ENCODE results near the gene VASH2.
"Not testable (repeated sequence)": the region's sequence is repeated elsewhere in the genome, so short reads cannot be mapped to it uniquely, and the experiment has no call there.

DNA sequence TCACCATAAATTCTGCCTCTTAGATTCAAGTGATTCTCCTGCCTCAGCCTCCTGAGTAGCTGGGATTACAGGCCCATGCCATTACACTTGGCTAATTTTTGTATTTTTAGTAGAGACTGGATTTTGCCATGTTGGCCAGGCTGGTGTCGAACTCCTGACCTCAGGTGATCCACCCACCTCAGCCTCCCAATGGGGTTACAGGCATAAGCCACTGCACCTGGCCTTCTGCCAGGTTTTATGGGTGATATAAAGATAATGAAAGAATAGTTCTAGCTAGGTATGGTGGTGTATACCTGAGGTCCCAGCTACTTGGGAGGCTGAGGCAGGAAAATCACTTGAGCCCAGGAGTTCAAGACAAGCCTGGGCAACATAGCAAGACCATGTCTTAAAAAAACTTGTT lies 14.7 kb downstream of the VASH2 start:
- TF ChIP-seq, protein P1, sequence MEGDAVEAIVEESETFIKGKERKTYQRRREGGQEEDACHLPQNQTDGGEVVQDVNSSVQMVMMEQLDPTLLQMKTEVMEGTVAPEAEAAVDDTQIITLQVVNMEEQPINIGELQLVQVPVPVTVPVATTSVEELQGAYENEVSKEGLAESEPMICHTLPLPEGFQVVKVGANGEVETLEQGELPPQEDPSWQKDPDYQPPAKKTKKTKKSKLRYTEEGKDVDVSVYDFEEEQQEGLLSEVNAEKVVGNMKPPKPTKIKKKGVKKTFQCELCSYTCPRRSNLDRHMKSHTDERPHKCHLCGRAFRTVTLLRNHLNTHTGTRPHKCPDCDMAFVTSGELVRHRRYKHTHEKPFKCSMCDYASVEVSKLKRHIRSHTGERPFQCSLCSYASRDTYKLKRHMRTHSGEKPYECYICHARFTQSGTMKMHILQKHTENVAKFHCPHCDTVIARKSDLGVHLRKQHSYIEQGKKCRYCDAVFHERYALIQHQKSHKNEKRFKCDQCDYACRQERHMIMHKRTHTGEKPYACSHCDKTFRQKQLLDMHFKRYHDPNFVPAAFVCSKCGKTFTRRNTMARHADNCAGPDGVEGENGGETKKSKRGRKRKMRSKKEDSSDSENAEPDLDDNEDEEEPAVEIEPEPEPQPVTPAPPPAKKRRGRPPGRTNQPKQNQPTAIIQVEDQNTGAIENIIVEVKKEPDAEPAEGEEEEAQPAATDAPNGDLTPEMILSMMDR (IDR thresholded peaks at IDR 0.05) = not testable (repeated sequence)
- TF ChIP-seq POLR2A, POLR2AphosphoS5 (IDR thresholded peaks at IDR 0.05): not testable (repeated sequence)

Measured in breast epithelium (tissue), 3 donors.